Right ventricle myocardium inferior (tissue), 1 donor: Measurements from ENCODE around the gene VOPP1. TPM values are rescaled to one million over a fixed set of nuclear protein-coding genes. Genes with fewer than 3 reads are reported as not detected.
A peak's percentile ranks its signal among the peaks of the same experiment; 100 is the strongest.

ENCODE experiments used
- ATAC-seq: fragments of 200-7000 bp; cut with Tn5 transposase; one replicate; pipeline ENCODE4 v1.9.1; 2020; ENCODE audit warnings: mild to moderate bottlenecking, moderate library complexity
- DNase-seq: peaks from one replicate; pipeline ENCODE4 v3.0.0; 2021; ENCODE audit errors: missing footprints
- intact Hi-C: fragments of 100-400 bp; cut with DNase I; formaldehyde crosslinking; loops from one replicate; pipeline ENCODE4 v1.11.0; 2022
- total RNA-seq: library from RNA; stranded (reverse); fragmentation: NEBNext Ultra II Directional; extraction: Animal tissue kit (Norgen Biotek cat#: 25700); gene quantifications from one replicate; pipeline ENCODE4 v1.2.1, GENCODE V29; 2021
- donor health status: DM: no; HTN: yes; CAD: no; lungs with severe emphysema.

Gene VOPP1
- total RNA-seq, 1 donor from 2014 or later, result 23.1 TPM

- DNase-seq (no peak), ATAC-seq (no peak)
- intact Hi-C loops, result no loop called here
These were observed 69.4 kb downstream of the VOPP1 start for GRCh38 chr7:55502858-55503440.

GRCh38 chr7:55502124-55502857 is 70.0 kb downstream of the VOPP1 start:
- DNase-seq (no peak), ATAC-seq (no peak)
- intact Hi-C loops, result no loop called here

- no peak for ATAC-seq
- intact Hi-C loops, result no loop called here
These were observed 70.7 kb downstream of the VOPP1 start for GRCh38 chr7:55501611-55502010.

GRCh38 chr7:55500117-55500756 is 72.1 kb downstream of the VOPP1 start:
- DNase-seq (no peak), ATAC-seq (peak; percentile 66)
- intact Hi-C loops, result no loop called here

More at GRCh38 chr7:55501611-55502010, 70.7 kb downstream of the VOPP1 start:
- DNase-seq, result no peak

- ATAC-seq, result no peak
- intact Hi-C loops, result no loop called here
These were observed 72.7 kb downstream of the VOPP1 start for GRCh38 chr7:55499591-55499990.

GRCh38 chr7:55498770-55499169 is 73.5 kb downstream of the VOPP1 start:
- ATAC-seq (no peak), DNase-seq (no peak)
- intact Hi-C loops, result no loop called here

More at GRCh38 chr7:55499591-55499990, 72.7 kb downstream of the VOPP1 start:
- DNase-seq, result no peak

GRCh38 chr7:55498142-55498541 is 74.2 kb downstream of the VOPP1 start:
- DNase-seq (no peak), ATAC-seq (no peak)
- intact Hi-C loops, result no loop called here

- intact Hi-C loops, result no loop called here
- DNase-seq, result no peak
- ATAC-seq, result no peak
These were observed 74.8 kb downstream of the VOPP1 start for GRCh38 chr7:55497521-55497920.

- intact Hi-C loops, result no loop called here
- ATAC-seq, result no peak
- DNase-seq, result no peak
These were observed 75.4 kb downstream of the VOPP1 start for GRCh38 chr7:55496906-55497305.

GRCh38 chr7:55494951-55495350 is 77.4 kb downstream of the VOPP1 start:
- DNase-seq (no peak), ATAC-seq (no peak)
- intact Hi-C loops, result no loop called here

- no peak for ATAC-seq
These were observed 78.9 kb downstream of the VOPP1 start for GRCh38 chr7:55493408-55493807.

GRCh38 chr7:55491346-55491745 is 81.0 kb downstream of the VOPP1 start:
- DNase-seq (no peak), ATAC-seq (no peak)
- intact Hi-C loops, result no loop called here

More at GRCh38 chr7:55493408-55493807, 78.9 kb downstream of the VOPP1 start:
- intact Hi-C loops, result no loop called here
- no peak for DNase-seq

GRCh38 chr7:55490099-55490498 is 82.2 kb downstream of the VOPP1 start:
- ATAC-seq, result no peak
- DNase-seq, result no peak
- intact Hi-C loops, result no loop called here

GRCh38 chr7:55489552-55489951 is 82.8 kb downstream of the VOPP1 start:
- intact Hi-C loops, result no loop called here
- ATAC-seq (no peak), DNase-seq (no peak)

GRCh38 chr7:55488804-55489340 is 83.4 kb downstream of the VOPP1 start:
- no peak for DNase-seq
- intact Hi-C loops, result no loop called here

GRCh38 chr7:55488216-55488615 is 84.1 kb downstream of the VOPP1 start:
- intact Hi-C loops, result no loop called here
- ATAC-seq, result no peak
- no peak for DNase-seq

More at GRCh38 chr7:55488804-55489340, 83.4 kb downstream of the VOPP1 start:
- ATAC-seq, result no peak

- ATAC-seq (no peak), DNase-seq (no peak)
- intact Hi-C loops, result no loop called here
These were observed 85.3 kb downstream of the VOPP1 start for GRCh38 chr7:55486991-55487390.

GRCh38 chr7:55486192-55486590 is 86.1 kb downstream of the VOPP1 start:
- ATAC-seq (no peak), DNase-seq (no peak)
- intact Hi-C loops, result no loop called here

- intact Hi-C loops, result no loop called here
- DNase-seq (no peak), ATAC-seq (no peak)
These were observed 86.7 kb downstream of the VOPP1 start for GRCh38 chr7:55485501-55486191.
